IPS DF 6.9 (cell line): ENCODE measurements around the gene SDK1.

Experiments
- DNase-seq: peaks from one replicate; pipeline ENCODE4 v3.0.0-alpha.2; 2013; ENCODE audit warnings: low read depth, low spot score
- H3K27ac ChIP-seq: one replicate; pipeline ENCODE4 v1.5.1; 2013; ENCODE audit warnings: low read length, control low read depth
- H3K27me3 ChIP-seq: 2 replicates; pipeline ENCODE4 v1.6.1; 2013; ENCODE audit warnings: mild to moderate bottlenecking, low read length; ENCODE audit not compliant: control insufficient read depth, insufficient read depth
- H3K36me3 ChIP-seq: 2 replicates; pipeline ENCODE4 v1.6.1; 2013; ENCODE audit warnings: low read length; ENCODE audit not compliant: control insufficient read depth, insufficient read depth
- H3K4me1 ChIP-seq: 2 replicates; pipeline ENCODE4 v1.6.1; 2013; ENCODE audit warnings: low read length; ENCODE audit not compliant: control insufficient read depth, insufficient read depth
- H3K4me3 ChIP-seq: 2 replicates; pipeline ENCODE4 v1.5.1; 2013; ENCODE audit warnings: mild to moderate bottlenecking, low read length
- H3K9me3 ChIP-seq: 2 replicates; pipeline ENCODE4 v1.6.1; 2013; ENCODE audit warnings: low read length, inconsistent platforms; ENCODE audit not compliant: control insufficient read depth, insufficient read depth
- WGBS: extraction: QIAGEN DNeasy Blood & Tissue Kit; methylation state at CpG from one replicate; pipeline ENCODE4 v1.1.7; 2013; ENCODE audit warnings: mixed read lengths, missing lambda C conversion rate; ENCODE audit not compliant: insufficient read length, insufficient coverage; 5-methylcytosine and 5-hydroxymethylcytosine counted together

The SDK1 gene

DNA sequence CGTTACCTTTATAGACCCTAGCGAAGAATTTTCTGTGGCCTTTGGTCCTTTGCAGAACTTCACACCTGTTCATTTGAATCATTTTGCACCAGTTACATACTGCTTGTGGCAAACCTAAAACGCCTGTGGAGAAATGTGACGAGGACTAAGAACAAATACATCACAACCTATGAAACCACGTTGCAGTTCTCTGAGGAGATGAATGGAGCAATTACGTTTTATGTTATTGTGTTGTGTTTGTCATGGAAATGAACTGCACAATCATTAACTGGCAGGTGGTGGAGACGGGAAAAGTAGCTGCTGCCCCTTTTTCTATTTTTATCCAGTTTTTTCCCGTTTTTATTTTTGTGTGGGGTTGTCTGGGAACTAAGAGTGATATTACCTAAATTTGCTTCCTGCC lies 505.5 kb downstream of the SDK1 start:
- no peaks in the 10 kb centered on the region for H3K27me3 ChIP-seq
- H3K27ac ChIP-seq: no peak overlapping the region
- no peak for DNase-seq
- H3K4me1 ChIP-seq: no peaks in the 10 kb centered on the region; the same call in 1 of the 2 replicates
- H3K36me3 ChIP-seq: no peaks in the 10 kb centered on the region
- H3K9me3 ChIP-seq: no peaks in the 10 kb centered on the region
- H3K4me3 ChIP-seq: no peak overlapping the region
- no CpG with 5 or more reads among the region's 8 CpGs for WGBS

GRCh38 chr7:3807824-3808223 lies 506.8 kb downstream of the SDK1 start:
- H3K9me3 ChIP-seq: no peaks in the 10 kb centered on the region
- WGBS: no CpG with 5 or more reads among the region's 9 CpGs
- H3K4me3 ChIP-seq: no peak overlapping the region
- no peaks in the 10 kb centered on the region; the same call in 1 of the 2 replicates for H3K4me1 ChIP-seq
- no peak for DNase-seq
- no peak overlapping the region for H3K27ac ChIP-seq
- no peaks in the 10 kb centered on the region for H3K36me3 ChIP-seq
- no peaks in the 10 kb centered on the region for H3K27me3 ChIP-seq

DNA sequence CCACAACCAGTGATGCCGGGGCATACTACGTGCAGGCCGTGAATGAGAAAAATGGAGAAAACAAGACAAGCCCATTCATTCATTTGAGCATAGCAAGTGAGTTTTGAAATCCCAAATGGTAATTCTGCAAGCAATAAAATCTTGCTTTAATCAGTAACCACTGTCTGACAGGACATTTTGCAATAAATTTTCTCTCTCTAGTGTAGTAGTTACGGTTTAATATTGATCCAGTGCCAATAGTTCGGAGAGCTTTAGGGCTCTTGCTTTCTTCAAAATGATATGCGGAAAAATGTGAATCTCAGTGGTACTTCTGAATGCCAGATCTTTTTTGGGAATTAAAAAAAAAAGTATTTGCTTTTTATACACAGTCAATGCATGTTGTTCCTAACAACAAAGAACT lies 520.4 kb downstream of the SDK1 start:
- no peaks in the 10 kb centered on the region for H3K27me3 ChIP-seq
- no peak overlapping the region for H3K27ac ChIP-seq
- WGBS: no CpG with 5 or more reads among the region's 6 CpGs
- peaks cover 2% of the 10 kb centered on the region; the same call in 1 of the 2 replicates for H3K4me1 ChIP-seq
- no peak overlapping the region for H3K4me3 ChIP-seq
- no peaks in the 10 kb centered on the region for H3K36me3 ChIP-seq
- no peaks in the 10 kb centered on the region for H3K9me3 ChIP-seq
- DNase-seq: no peak

GRCh38 chr7:3825491-3825890 lies 524.4 kb downstream of the SDK1 start:
- Histone ChIP-seq H3K9me3 (no peaks in the 10 kb centered on the region), H3K4me1 (peaks cover 2% of the 10 kb centered on the region; the same call in 1 of the 2 replicates), H3K27ac (no peak overlapping the region), H3K4me3 (no peak overlapping the region), H3K36me3 (no peaks in the 10 kb centered on the region), H3K27me3 (no peaks in the 10 kb centered on the region)
- DNase-seq: no peak
- no CpG with 5 or more reads among the region's 3 CpGs for WGBS

- Histone ChIP-seq H3K9me3 (no peaks in the 10 kb centered on the region), H3K27me3 (no peaks in the 10 kb centered on the region)
These were observed 531.1 kb downstream of the SDK1 start for GRCh38 chr7:3832199-3832598.

GRCh38 chr7:3835109-3835508 lies 534.1 kb downstream of the SDK1 start:
- Histone ChIP-seq H3K27me3 (no peaks in the 10 kb centered on the region), H3K4me1 (no peaks in the 10 kb centered on the region), H3K27ac (no peak overlapping the region), H3K36me3 (no peaks in the 10 kb centered on the region), H3K9me3 (no peaks in the 10 kb centered on the region), H3K4me3 (no peak overlapping the region)
- WGBS: no CpG with 5 or more reads among the region's 8 CpGs
- DNase-seq: no peak

More at GRCh38 chr7:3832199-3832598, 531.1 kb downstream of the SDK1 start:
- Histone ChIP-seq H3K36me3 (no peaks in the 10 kb centered on the region), H3K4me3 (no peak overlapping the region), H3K27ac (no peak overlapping the region), H3K4me1 (no peaks in the 10 kb centered on the region)
- no CpG with 5 or more reads among the region's 4 CpGs for WGBS
- DNase-seq: no peak

- Histone ChIP-seq H3K4me3 (no peak overlapping the region), H3K4me1 (no peaks in the 10 kb centered on the region), H3K27me3 (no peaks in the 10 kb centered on the region), H3K36me3 (no peaks in the 10 kb centered on the region), H3K27ac (no peak overlapping the region), H3K9me3 (no peaks in the 10 kb centered on the region)
- no CpG with 5 or more reads among the region's 7 CpGs for WGBS
- DNase-seq: no peak
These were observed 535.8 kb downstream of the SDK1 start for GRCh38 chr7:3836855-3837254.

DNA sequence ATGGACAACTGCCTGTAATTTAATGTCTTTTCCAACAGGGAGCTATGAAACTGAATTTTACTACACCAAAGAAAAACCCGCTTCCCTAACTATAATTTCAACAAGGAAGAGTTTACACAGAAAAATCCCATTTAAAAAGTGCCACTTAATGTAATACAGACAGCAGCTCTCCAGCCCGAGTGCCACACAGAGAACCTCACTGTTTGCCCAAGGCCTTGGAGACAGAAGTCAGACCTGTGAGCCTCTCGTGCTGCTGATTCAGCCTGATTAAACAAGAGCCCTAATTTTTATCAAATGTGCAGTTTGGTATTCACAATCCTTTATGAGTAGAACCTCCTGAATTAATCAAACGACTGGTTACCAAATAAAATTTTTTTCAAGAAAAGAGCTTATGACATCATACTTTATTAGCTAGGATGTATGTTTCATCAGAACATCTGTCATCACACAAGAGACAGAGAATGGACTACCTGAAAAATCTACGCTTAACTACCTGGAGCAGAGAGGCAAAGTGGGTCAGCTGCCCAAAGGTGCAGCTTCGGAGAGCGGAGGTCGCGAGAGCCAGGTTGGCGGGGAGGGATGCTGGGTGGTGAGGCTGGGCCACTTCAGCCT lies 543.6 kb downstream of the SDK1 start:
- Histone ChIP-seq H3K9me3 (no peaks in the 10 kb centered on the region), H3K4me3 (no peak overlapping the region), H3K36me3 (no peaks in the 10 kb centered on the region), H3K4me1 (no peaks in the 10 kb centered on the region), H3K27me3 (no peaks in the 10 kb centered on the region), H3K27ac (no peak overlapping the region)
- DNase-seq: no peak
- no CpG with 5 or more reads among the region's 10 CpGs for WGBS

DNA sequence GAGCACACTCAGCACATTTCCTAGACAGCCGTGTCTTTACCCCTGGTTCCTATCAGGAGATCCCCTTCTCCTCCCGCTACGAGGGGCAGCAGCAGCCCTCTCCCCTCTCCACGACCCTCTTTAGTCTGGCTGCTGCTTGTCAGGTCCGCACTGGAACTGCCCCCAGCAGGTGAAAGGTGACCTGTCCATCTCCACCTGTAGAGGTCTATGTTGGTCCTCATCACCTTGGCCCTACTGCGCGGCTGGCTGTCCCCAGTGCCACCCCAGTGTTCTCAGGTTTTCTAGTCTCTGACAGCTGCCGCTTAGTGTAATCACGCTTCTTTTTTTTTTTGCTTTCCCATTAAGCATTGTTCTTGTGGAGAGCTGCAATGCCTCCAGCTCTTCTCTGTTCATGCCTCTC lies 545.7 kb downstream of the SDK1 start:
- H3K27me3 ChIP-seq: no peaks in the 10 kb centered on the region
- no peaks in the 10 kb centered on the region for H3K36me3 ChIP-seq
- no peaks in the 10 kb centered on the region for H3K9me3 ChIP-seq
- no peak overlapping the region for H3K4me3 ChIP-seq
- no peaks in the 10 kb centered on the region for H3K4me1 ChIP-seq
- DNase-seq: no peak
- H3K27ac ChIP-seq: no peak overlapping the region
- no CpG with 5 or more reads among the region's 9 CpGs for WGBS

- H3K4me3 ChIP-seq: no peak overlapping the region
- H3K27me3 ChIP-seq: no peaks in the 10 kb centered on the region
- H3K36me3 ChIP-seq: no peaks in the 10 kb centered on the region
- H3K9me3 ChIP-seq: no peaks in the 10 kb centered on the region
- WGBS: no CpG with 5 or more reads among the region's 6 CpGs
- H3K27ac ChIP-seq: no peak overlapping the region
- no peaks in the 10 kb centered on the region for H3K4me1 ChIP-seq
- DNase-seq: no peak
These were observed 546.3 kb downstream of the SDK1 start for GRCh38 chr7:3847336-3847735.

- Histone ChIP-seq H3K4me3 (no peak overlapping the region), H3K27me3 (no peaks in the 10 kb centered on the region), H3K9me3 (no peaks in the 10 kb centered on the region), H3K4me1 (no peaks in the 10 kb centered on the region), H3K27ac (no peak overlapping the region), H3K36me3 (no peaks in the 10 kb centered on the region)
- WGBS: no CpG with 5 or more reads among the region's 1 CpG
- DNase-seq: no peak
These were observed 558.4 kb downstream of the SDK1 start for GRCh38 chr7:3859431-3859830.
